Progenitor cell of endocrine pancreas (in vitro differentiated cells): ENCODE data around the gene NRXN3. TPM values are rescaled to one million over a fixed set of nuclear protein-coding genes. Genes with fewer than 3 reads are reported as not detected.

ENCODE experiments used
- DNase-seq: peaks from one replicate; pipeline ENCODE4 v3.0.0; 2021; ENCODE audit warnings: low spot score; ENCODE audit not compliant: unreplicated experiment
- H3K27ac Mint-ChIP-seq: 2 replicates; pipeline ENCODE4 v1.8.0; 2021; ENCODE audit warnings: mild to moderate bottlenecking, moderate library complexity, mixed read lengths
- H3K27me3 Mint-ChIP-seq: 2 replicates; pipeline ENCODE4 v1.8.0; 2021; ENCODE audit warnings: mixed read lengths
- H3K36me3 Mint-ChIP-seq: 2 replicates; pipeline ENCODE4 v1.8.0; 2022; ENCODE audit warnings: mixed read lengths; ENCODE audit not compliant: insufficient read depth
- H3K4me1 Mint-ChIP-seq: 2 replicates; pipeline ENCODE4 v1.8.0; 2021; ENCODE audit warnings: low read depth, mixed read lengths
- H3K4me3 Mint-ChIP-seq: 2 replicates; pipeline ENCODE4 v1.8.0; 2021; ENCODE audit warnings: low read depth, mild to moderate bottlenecking, moderate library complexity, mixed read lengths
- H3K9me3 Mint-ChIP-seq: 2 replicates; pipeline ENCODE4 v1.8.0; 2021; ENCODE audit warnings: low read depth, mixed read lengths
- CTCF ChIP-seq: fragments of 200-600 bp; sonication (generic); IDR thresholded peaks from one replicate; pipeline ENCODE4 v1.5.0; 2021; ENCODE audit warnings: antibody characterized with exemption, mild to moderate bottlenecking; ENCODE audit not compliant: unreplicated experiment
- total RNA-seq: library from RNA; stranded (reverse); gene quantifications from 2 replicates; pipeline ENCODE4 v1.2.1, GENCODE V29; 2021

Gene NRXN3
- total RNA-seq, 1 donor from 2014 or later = 22.1 TPM

DNA sequence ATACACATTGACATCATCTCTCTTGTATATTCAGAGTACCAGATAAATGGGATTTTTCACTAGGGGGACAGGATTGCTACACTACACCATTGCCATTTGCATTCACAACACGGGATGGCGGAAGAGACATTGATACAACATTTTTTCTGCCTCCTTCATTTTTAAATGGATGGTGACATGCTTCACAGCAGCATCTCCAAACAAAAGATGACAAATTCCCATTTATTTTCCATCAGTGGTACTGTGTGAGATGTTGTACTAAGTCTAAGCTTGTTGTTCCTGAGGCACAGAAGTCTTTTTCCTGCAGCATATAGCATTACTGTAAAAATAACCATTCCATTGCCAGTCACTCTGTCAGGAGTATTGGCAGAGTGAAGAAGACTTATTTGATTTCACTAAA, 912.7 kb downstream of the NRXN3 start:
- Mint-ChIP-seq H3K4me1 (peaks cover 10% of the 10 kb centered on the region), H3K36me3 (no peaks in the 10 kb centered on the region), H3K4me3 (no peak overlapping the region), H3K27me3 (no peaks in the 10 kb centered on the region), H3K9me3 (no peaks in the 10 kb centered on the region), H3K27ac (no peak overlapping the region)
- no peak for TF ChIP-seq CTCF
- no peak for DNase-seq

DNA sequence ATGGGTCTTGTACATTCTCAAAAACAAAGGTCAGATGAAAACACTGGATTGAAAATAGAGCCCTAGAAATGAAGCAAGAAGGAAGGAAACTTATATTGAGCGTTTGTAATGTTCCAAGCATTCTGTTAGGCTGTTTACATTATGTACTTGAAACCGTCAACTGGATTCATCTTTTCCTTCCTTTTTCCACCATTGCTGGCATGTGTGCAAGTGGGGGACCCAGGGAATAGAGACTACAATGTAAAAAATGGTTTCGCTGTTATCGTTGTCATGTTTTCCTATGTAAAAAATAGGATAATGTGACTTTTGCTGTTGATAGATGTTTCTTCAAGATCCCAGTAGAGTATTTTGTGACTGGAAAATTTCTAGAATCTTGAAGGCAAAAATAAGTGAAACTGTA, 913.2 kb downstream of the NRXN3 start:
- Mint-ChIP-seq H3K36me3 (no peaks in the 10 kb centered on the region), H3K27ac (no peak overlapping the region), H3K9me3 (no peaks in the 10 kb centered on the region), H3K27me3 (no peaks in the 10 kb centered on the region), H3K4me1 (peaks cover 8% of the 10 kb centered on the region), H3K4me3 (no peak overlapping the region)
- TF ChIP-seq CTCF = no peak
- DNase-seq = no peak

- Mint-ChIP-seq H3K36me3 (no peaks in the 10 kb centered on the region), H3K4me1 (no peaks in the 10 kb centered on the region), H3K9me3 (no peaks in the 10 kb centered on the region), H3K27ac (no peak overlapping the region), H3K4me3 (no peak overlapping the region), H3K27me3 (no peaks in the 10 kb centered on the region)
- TF ChIP-seq CTCF = no peak
- no peak for DNase-seq
Measured at GRCh38 chr14:79084861-79085260, 914.7 kb downstream of the NRXN3 start.

- Mint-ChIP-seq H3K27ac (no peak overlapping the region), H3K4me1 (peaks cover 13% of the 10 kb centered on the region), H3K9me3 (no peaks in the 10 kb centered on the region), H3K36me3 (no peaks in the 10 kb centered on the region), H3K4me3 (no peak overlapping the region), H3K27me3 (peaks cover 4% of the 10 kb centered on the region)
- no peak for DNase-seq
- TF ChIP-seq CTCF = no peak
Measured at GRCh38 chr14:79089576-79089975, 919.4 kb downstream of the NRXN3 start.

DNA sequence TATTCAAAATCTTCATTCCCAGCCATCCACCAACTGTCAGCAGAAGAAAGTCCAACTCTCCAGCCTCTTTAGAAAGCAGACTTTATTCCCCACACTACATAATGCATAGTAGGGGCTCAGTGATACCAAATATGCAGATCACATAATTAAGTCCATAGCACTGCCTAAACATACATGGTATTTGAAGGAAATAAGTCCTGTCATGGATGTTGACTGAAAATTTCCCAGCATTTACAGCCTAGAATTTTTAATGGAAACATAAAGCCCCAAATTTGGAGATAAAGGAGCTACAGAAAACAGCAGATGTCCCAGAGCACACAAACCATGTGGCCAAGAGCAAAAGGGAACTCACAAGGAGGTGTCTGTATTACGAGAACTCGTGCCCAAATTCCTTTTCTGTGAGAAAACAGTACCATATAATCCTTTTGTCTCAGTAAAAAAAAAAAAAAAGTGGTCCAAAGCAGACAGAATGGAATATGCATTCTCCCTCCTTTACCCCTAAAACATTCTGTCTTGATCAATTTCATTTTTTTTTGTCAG, 920.5 kb downstream of the NRXN3 start:
- no peaks in the 10 kb centered on the region for H3K36me3 Mint-ChIP-seq
- DNase-seq = no peak
- TF ChIP-seq CTCF = no peak
- no peak overlapping the region for H3K27ac Mint-ChIP-seq
- peaks cover 4% of the 10 kb centered on the region for H3K27me3 Mint-ChIP-seq
- H3K9me3 Mint-ChIP-seq = no peaks in the 10 kb centered on the region
- no peak overlapping the region for H3K4me3 Mint-ChIP-seq
- H3K4me1 Mint-ChIP-seq = peaks cover 13% of the 10 kb centered on the region
